GM12891 (cell line): ENCODE results near the gene LRP1B.

Experiments used
- PAX5 ChIP-seq: IDR thresholded peaks from 2 replicates; pipeline ENCODE4 v1.6.1; 2011; ENCODE audit warnings: low read length, moderate library complexity, mild to moderate bottlenecking; ENCODE audit not compliant: insufficient read depth, severe bottlenecking
- POLR2A ChIP-seq: IDR thresholded peaks from 2 replicates; pipeline ENCODE4 v1.6.1; 2011; ENCODE audit warnings: low read depth, low read length, control low read depth
- POLR2AphosphoS5 ChIP-seq: IDR thresholded peaks from 2 replicates; pipeline ENCODE4 v1.6.1; 2011; ENCODE audit warnings: low read depth, low read length, control low read depth
- POU2F2 ChIP-seq: IDR thresholded peaks from 2 replicates; pipeline ENCODE4 v1.6.1; 2011; ENCODE audit warnings: low read depth, mild to moderate bottlenecking, control low read depth, low read length, moderate library complexity
- SPI1 ChIP-seq: IDR thresholded peaks from 2 replicates; pipeline ENCODE4 v1.6.1; 2011; ENCODE audit warnings: low read depth, low read length, control low read depth
- TAF1 ChIP-seq: IDR thresholded peaks from 2 replicates; pipeline ENCODE4 v1.6.1; 2011; ENCODE audit warnings: low read depth, low read length, control low read depth

DNA sequence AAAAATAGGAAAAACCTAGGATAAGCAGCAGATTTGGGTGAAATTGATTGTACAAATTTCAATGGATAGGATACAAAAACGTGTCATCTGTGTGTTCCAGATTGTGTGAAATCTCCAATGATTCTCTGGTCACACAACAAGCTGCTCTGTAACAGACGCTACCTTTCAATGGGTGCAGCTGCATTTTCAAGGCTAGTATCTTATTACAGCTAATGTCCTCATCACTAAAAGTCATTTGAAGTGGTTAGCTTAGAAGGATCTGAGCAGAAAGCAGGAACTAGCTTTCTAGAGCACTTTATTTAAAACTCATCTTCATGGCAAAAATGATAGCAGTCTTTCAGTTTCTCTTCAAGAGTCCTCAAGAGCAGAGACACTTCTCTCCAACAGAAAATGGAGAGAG, 364.6 kb downstream of the LRP1B start:
- TF ChIP-seq SPI1 = no peak
- no peak for TF ChIP-seq POU2F2
- no peak for TF ChIP-seq PAX5
- no peak for TF ChIP-seq POLR2AphosphoS5
- no peak for TF ChIP-seq POLR2A
- no peak for TF ChIP-seq TAF1
